Aorta (tissue), 5 donors: ENCODE results near the gene LAPTM5. TPM values are rescaled to one million over a fixed set of nuclear protein-coding genes. Genes with fewer than 3 reads are reported as not detected.
A peak's percentile ranks its signal among the peaks of the same experiment; 100 is the strongest.

ENCODE experiments used
- ATAC-seq: fragments of 200-7000 bp; cut with Tn5 transposase; one replicate; pipeline ENCODE4 v1.9.1; 2022; ENCODE audit warnings: moderate library complexity; ENCODE audit not compliant: low FRiP score
- DNase-seq, 2 donors: peaks; one replicate each; pipeline ENCODE4 v3.0.0-alpha.2; 2020
- H3K27ac ChIP-seq, 2 donors: one replicate each; pipeline ENCODE4 v1.5.1; 2013; ENCODE audit warnings: low read length in 2 of 2, mild to moderate bottlenecking in 2 of 2, moderate library complexity in 2 of 2, control low read depth in 1 of 2, inconsistent platforms in 1 of 2, low read depth in 1 of 2
- H3K27me3 ChIP-seq, 2 donors: one replicate each; pipeline ENCODE4 v1.6.1; 2013; ENCODE audit warnings: control low read depth in 1 of 2, low read length in 1 of 2, mild to moderate bottlenecking in 1 of 2, moderate library complexity in 1 of 2; ENCODE audit not compliant: insufficient read depth in 2 of 2, control insufficient read depth in 1 of 2
- H3K36me3 ChIP-seq, 2 donors: one replicate each; pipeline ENCODE4 v1.6.1; 2013; ENCODE audit warnings: control low read depth in 1 of 2, low read length in 1 of 2, mild to moderate bottlenecking in 1 of 2; ENCODE audit not compliant: insufficient read depth in 2 of 2, control insufficient read depth in 1 of 2
- H3K4me1 ChIP-seq, 2 donors: one replicate each; pipeline ENCODE4 v1.6.1; 2013; ENCODE audit warnings: low read length in 2 of 2, control low read depth in 1 of 2, mild to moderate bottlenecking in 1 of 2, moderate library complexity in 1 of 2; ENCODE audit not compliant: insufficient read depth in 2 of 2, control insufficient read depth in 1 of 2
- H3K4me3 ChIP-seq, 2 donors: one replicate each; pipeline ENCODE4 v1.5.1; 2013; ENCODE audit warnings: low read length in 2 of 2, control low read depth in 1 of 2, mild to moderate bottlenecking in 1 of 2
- H3K9me3 ChIP-seq: one replicate; pipeline ENCODE4 v1.6.1; 2013; ENCODE audit warnings: mild to moderate bottlenecking, low read length; ENCODE audit not compliant: control insufficient read depth
- WGBS, 2 donors: extraction: QIAGEN DNeasy Blood & Tissue Kit; methylation state at CpG; one replicate each; pipeline ENCODE4 v1.1.7; 2013; 5-methylcytosine and 5-hydroxymethylcytosine counted together
- intact Hi-C, 2 donors: fragments of 100-400 bp; cut with DNase I; formaldehyde crosslinking; loops; one replicate each; pipeline versions ENCODE4 v1.14.2 to v1.15.0; 2022
- polyA plus RNA-seq, 2 donors: library from polyadenylated mRNA; stranded (reverse); fragments of 200-250 nt; gene quantifications; one replicate each; pipeline ENCODE4 v1.2.3, GENCODE V29; 2013
- total RNA-seq, 2 donors: library from RNA; stranded (reverse); fragmentation: NEBNext Ultra II Directional; extraction: Animal tissue kit (Norgen Biotek cat#: 25700); gene quantifications; one replicate each; pipeline ENCODE4 v1.2.1, GENCODE V29; 2021
- donor health status: healthy with polysubstance abuse.
- donor health status: Bipolar disorder and iron deficiency.
- donor health status: DM: no; HTN: no; CAD: no.
- donor health status: DM: no; HTN: no; CAD: no.
- donor health status: DM: yes; HTN: yes; CAD: no.

The LAPTM5 gene
- total and polyA plus RNA-seq, 4 donors, result 18.0 to 122 (median 115) TPM

DNA sequence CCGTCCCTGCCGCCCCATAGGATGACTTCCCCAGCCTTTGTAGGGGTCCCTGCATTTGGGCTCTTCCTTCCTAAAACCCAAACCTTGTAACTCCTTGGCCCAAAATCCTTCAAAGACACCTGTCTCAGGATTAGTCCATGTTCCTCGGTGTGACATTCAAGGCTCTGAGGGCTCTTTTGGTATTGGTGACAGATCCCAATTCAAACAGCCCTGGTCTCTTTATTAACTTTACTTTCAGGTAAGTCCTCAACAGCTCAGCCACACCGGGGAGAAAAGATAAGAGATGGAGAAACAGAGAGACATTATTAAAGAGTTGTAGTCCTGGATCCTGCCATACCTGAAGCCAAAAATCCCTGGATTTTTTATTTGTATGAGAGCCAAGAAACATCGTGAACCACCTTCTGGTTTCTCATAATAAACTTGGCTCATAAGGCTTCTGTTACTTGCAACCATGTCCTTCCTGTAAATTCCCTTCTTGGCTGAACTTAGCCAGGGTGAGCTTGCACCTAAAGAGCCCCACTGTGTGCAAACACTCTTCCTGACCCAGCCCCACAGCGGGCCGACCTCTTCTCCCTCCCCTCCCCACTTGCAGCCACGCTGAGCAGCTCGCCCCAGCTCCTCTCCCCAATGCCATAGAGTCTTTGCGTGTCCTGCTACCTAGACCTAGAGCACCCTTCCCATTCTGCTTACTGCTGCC, 26.3 kb downstream of the LAPTM5 start:
- ATAC-seq (no peak), DNase-seq (no peak)
- no peaks in the 10 kb centered on the region for H3K27me3 ChIP-seq
- no peaks in the 10 kb centered on the region for H3K4me1 ChIP-seq
- no peak overlapping the region for H3K4me3 ChIP-seq
- intact Hi-C loops, result no loop called here
- no peaks in the 10 kb centered on the region for H3K36me3 ChIP-seq
- H3K9me3 ChIP-seq, result no peaks in the 10 kb centered on the region
- WGBS, 2 donors, result 77 to 82% methylated on average over 10 of the region's 10 CpGs
- no peak overlapping the region for H3K27ac ChIP-seq

GRCh38 chr1:30730346-30731108, 27.0 kb downstream of the LAPTM5 start:
- Histone ChIP-seq H3K9me3 (no peaks in the 10 kb centered on the region), H3K36me3 (no peaks in the 10 kb centered on the region), H3K4me1 (no peaks in the 10 kb centered on the region), H3K4me3 (no peak overlapping the region), H3K27me3 (no peaks in the 10 kb centered on the region), H3K27ac (no peak overlapping the region)
- peak; percentile 46 for ATAC-seq
- DNase-seq, result no peak
- WGBS, 2 donors, result 69 to 70% methylated on average over 23 of the region's 23 CpGs
- intact Hi-C loops, result no loop called here

DNA sequence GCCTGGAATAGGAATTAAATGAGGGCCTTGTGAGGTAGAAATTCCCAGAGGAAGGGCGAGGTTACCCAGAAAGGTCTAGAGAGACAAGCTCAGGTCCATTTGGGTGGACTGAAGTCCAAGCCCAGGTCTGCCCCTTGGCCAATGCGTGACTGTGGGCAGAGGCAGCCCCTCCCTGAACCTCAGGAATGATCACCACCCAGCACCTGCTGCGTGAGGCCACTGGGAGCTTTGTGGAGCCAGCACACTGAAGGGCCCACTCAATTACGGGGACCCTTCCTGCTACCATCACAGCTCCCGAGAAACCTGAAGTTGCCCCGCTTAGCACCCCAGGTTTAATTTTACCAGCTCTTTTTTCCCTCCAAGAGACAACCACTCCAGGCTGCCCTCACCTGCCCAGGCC, 27.7 kb downstream of the LAPTM5 start:
- DNase-seq (no peak), ATAC-seq (no peak)
- Histone ChIP-seq H3K36me3 (no peaks in the 10 kb centered on the region), H3K27ac (no peak overlapping the region), H3K4me1 (no peaks in the 10 kb centered on the region), H3K9me3 (no peaks in the 10 kb centered on the region), H3K4me3 (no peak overlapping the region), H3K27me3 (no peaks in the 10 kb centered on the region)
- intact Hi-C loops, result loop anchor here in 1 of 2 donors (5.0 kb wide), 1 partner anchor 182 kb away; no protein-coding TSS in a partner anchor
- 92 to 93% methylated on average over 6 of the region's 6 CpGs for WGBS, 2 donors

DNA sequence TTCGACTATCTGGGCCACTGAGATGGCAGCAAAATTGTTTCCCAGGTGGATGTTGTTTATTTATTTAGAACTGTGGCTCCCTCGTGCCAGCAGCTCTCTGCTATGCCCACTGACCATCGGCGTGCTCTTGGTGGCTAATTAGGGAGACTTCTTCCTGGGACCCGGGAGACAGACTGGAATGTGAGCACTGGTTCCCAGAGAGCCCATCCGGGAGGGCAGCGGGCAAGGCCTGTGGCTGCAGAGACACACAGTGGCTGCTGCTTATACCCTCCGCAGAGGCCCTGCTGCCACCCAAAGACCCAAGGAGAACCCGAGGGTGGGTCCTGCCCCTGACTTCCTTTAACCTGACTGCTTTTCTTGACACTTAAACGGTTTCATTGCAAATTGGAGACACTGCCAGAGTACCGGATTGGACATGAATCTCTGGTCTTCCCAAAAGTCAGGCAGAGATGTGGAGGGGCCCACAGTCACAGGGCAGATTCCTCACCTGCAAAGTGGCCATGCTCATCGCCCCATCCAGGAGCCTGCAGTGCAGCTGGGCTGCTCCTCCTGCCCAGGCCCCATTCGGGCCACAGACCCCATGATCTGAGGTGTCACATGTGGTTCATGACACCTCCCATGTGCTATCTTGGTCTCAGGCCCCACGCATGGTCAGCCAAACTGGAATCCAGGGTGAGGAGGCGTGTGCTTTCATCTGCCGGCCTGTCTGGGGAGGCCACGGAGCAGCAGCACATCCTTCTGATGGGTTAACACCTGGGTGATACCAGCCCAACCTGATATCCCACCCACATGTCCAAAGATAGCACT, 28.5 kb downstream of the LAPTM5 start:
- intact Hi-C loops, result loop anchor here in 1 of 2 donors (5.0 kb wide), 1 partner anchor 183 kb away; no protein-coding TSS in a partner anchor
- 74 to 77% methylated on average over 17 of the region's 17 CpGs for WGBS, 2 donors
- Histone ChIP-seq H3K27me3 (no peaks in the 10 kb centered on the region), H3K27ac (no peak overlapping the region), H3K4me1 (no peaks in the 10 kb centered on the region), H3K36me3 (no peaks in the 10 kb centered on the region), H3K4me3 (no peak overlapping the region), H3K9me3 (no peaks in the 10 kb centered on the region)
- ATAC-seq (no peak), DNase-seq (no peak)

DNA sequence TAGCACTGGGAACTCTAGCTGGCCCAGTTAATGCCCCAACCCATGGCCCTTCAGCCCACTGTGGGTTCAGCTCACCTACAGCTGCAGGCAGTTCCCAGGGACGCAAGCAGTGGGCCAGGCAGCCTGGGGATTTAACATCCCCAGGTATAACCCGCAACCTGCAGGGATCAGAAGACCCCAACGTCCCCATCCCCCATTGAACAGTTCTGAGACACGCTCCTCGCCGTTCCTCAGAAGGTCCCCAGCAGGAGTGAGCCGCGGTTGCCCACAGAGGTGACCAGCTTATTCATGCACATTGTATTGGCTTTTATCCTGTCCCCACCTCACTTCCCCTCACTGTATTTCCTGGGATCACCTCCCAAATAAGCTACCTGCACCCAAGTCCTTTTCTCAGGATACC, 29.2 kb downstream of the LAPTM5 start:
- DNase-seq, result no peak
- Histone ChIP-seq H3K36me3 (no peaks in the 10 kb centered on the region), H3K4me1 (no peaks in the 10 kb centered on the region), H3K9me3 (no peaks in the 10 kb centered on the region), H3K4me3 (no peak overlapping the region), H3K27ac (no peak overlapping the region), H3K27me3 (no peaks in the 10 kb centered on the region)
- intact Hi-C loops, result loop anchor here in 1 of 2 donors (5.0 kb wide), 1 partner anchor 184 kb away; no protein-coding TSS in a partner anchor
- WGBS, 2 donors, result 72 to 78% methylated on average over 8 of the region's 8 CpGs
- ATAC-seq, result no peak

- H3K4me1 ChIP-seq, result no peaks in the 10 kb centered on the region
- H3K27me3 ChIP-seq, result no peaks in the 10 kb centered on the region
- DNase-seq (no peak), ATAC-seq (no peak)
- 95 to 97% methylated on average over 2 of the region's 2 CpGs for WGBS, 2 donors
- H3K9me3 ChIP-seq, result no peaks in the 10 kb centered on the region
- H3K36me3 ChIP-seq, result no peaks in the 10 kb centered on the region
- H3K27ac ChIP-seq, result no peak overlapping the region
- intact Hi-C loops, result loop anchor here in 1 of 2 donors (5.0 kb wide), 1 partner anchor 184 kb away; no protein-coding TSS in a partner anchor
- no peak overlapping the region for H3K4me3 ChIP-seq
Measured at GRCh38 chr1:30727824-30728223, 29.8 kb downstream of the LAPTM5 start.

- Histone ChIP-seq H3K36me3 (no peaks in the 10 kb centered on the region), H3K9me3 (no peaks in the 10 kb centered on the region), H3K27me3 (no peaks in the 10 kb centered on the region), H3K4me1 (no peaks in the 10 kb centered on the region), H3K4me3 (no peak overlapping the region), H3K27ac (no peak overlapping the region)
- DNase-seq, result no peak
- WGBS, 2 donors, result 90% methylated on average over 15 of the region's 15 CpGs
- no peak for ATAC-seq
- intact Hi-C loops, result loop anchor here in 1 of 2 donors (5.0 kb wide), 1 partner anchor 185 kb away; no protein-coding TSS in a partner anchor
Measured at GRCh38 chr1:30726773-30727684, 30.5 kb downstream of the LAPTM5 start.

DNA sequence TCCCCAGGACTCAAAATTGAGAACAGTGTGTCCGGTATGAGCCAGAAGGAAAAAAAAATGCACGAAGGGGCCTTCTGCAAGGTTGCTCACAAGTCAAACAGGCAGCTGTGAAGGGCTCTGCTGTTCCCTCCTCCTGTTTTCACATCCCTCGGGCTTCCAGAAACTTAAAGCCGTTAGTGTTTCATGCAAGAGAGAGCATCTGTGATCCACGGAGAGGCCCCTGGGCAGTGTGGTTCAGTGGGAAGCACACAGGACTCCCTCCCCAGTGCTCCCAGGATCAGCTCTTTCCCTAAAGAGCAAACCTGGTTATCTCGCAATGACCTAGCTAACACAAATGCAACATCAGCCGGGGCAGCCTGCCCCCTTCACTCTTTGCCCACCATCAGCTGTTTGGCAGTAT, 31.3 kb downstream of the LAPTM5 start:
- no peaks in the 10 kb centered on the region for H3K27me3 ChIP-seq
- ATAC-seq, result no peak
- 74 to 76% methylated on average over 7 of the region's 7 CpGs for WGBS, 2 donors
- no peaks in the 10 kb centered on the region for H3K9me3 ChIP-seq
- H3K36me3 ChIP-seq, result no peaks in the 10 kb centered on the region
- no peak overlapping the region for H3K4me3 ChIP-seq
- no peak overlapping the region for H3K27ac ChIP-seq
- no peaks in the 10 kb centered on the region for H3K4me1 ChIP-seq
- intact Hi-C loops, result loop anchor here in 1 of 2 donors (5.0 kb wide), 1 partner anchor 186 kb away; no protein-coding TSS in a partner anchor
- DNase-seq, result no peak
